NCI-H446 treated with DMSO at 0.1 percent for 48 hours (cell line): ENCODE data around the gene PNRC1.
"Not testable (repeated sequence)": the region's sequence is repeated elsewhere in the genome, so short reads cannot be mapped to it uniquely, and the experiment has no call there.

Experiments used
- DNase-seq: peaks from one replicate; lab custom pipeline; 2025; lab: John Stamatoyannopoulos, UW

The PNRC1 gene

GRCh38 chr6:89059227-89059626, 21.3 kb upstream of the PNRC1 start:
- no peak for DNase-seq

- no peak for DNase-seq
Measured at GRCh38 chr6:89063881-89064280, 16.7 kb upstream of the PNRC1 start.

GRCh38 chr6:89064931-89065330, 15.6 kb upstream of the PNRC1 start:
- not testable (repeated sequence) for DNase-seq

GRCh38 chr6:89066121-89066520, 14.4 kb upstream of the PNRC1 start:
- not testable (repeated sequence) for DNase-seq

- no peak for DNase-seq
Measured at GRCh38 chr6:89066940-89067646, 13.5 kb upstream of the PNRC1 start.

- no peak for DNase-seq
Measured at GRCh38 chr6:89067796-89068195, 12.8 kb upstream of the PNRC1 start.

GRCh38 chr6:89068695-89069094, 11.9 kb upstream of the PNRC1 start:
- no peak for DNase-seq

- no peak for DNase-seq
Measured at GRCh38 chr6:89069536-89070163, 10.9 kb upstream of the PNRC1 start.

- DNase-seq: no peak
Measured at GRCh38 chr6:89071036-89071435, 9.5 kb upstream of the PNRC1 start.

- DNase-seq: no peak
Measured at GRCh38 chr6:89073014-89073620, 7.4 kb upstream of the PNRC1 start.

GRCh38 chr6:89073840-89074239, 6.7 kb upstream of the PNRC1 start:
- no peak for DNase-seq

GRCh38 chr6:89079511-89080234, 878 bp upstream of the PNRC1 start:
- no peak for DNase-seq

GRCh38 chr6:89081129-89081422, 525 bp downstream of the PNRC1 start:
- no peak for DNase-seq

GRCh38 chr6:89081423-89082322, 1.1 kb downstream of the PNRC1 start:
- DNase-seq: peak; percentile 88

GRCh38 chr6:89082486-89082891, 1.9 kb downstream of the PNRC1 start:
- DNase-seq: no peak

GRCh38 chr6:89084542-89084941, 4.0 kb downstream of the PNRC1 start:
- no peak for DNase-seq

GRCh38 chr6:89084954-89085353, 4.4 kb downstream of the PNRC1 start:
- DNase-seq: no peak

GRCh38 chr6:89085409-89086205, 5.1 kb downstream of the PNRC1 start:
- no peak for DNase-seq

- no peak for DNase-seq
Measured at GRCh38 chr6:89087881-89088280, 7.3 kb downstream of the PNRC1 start.

- DNase-seq: no peak
Measured at GRCh38 chr6:89098461-89098860, 17.9 kb downstream of the PNRC1 start.

- no peak for DNase-seq
Measured at GRCh38 chr6:89100114-89100513, 19.6 kb downstream of the PNRC1 start.
